Lower leg skin (tissue), 4 donors: Measurements from ENCODE around the gene LZIC. TPM values are rescaled to one million over a fixed set of nuclear protein-coding genes. Genes with fewer than 3 reads are reported as not detected.

Experiments
- DNase-seq, 2 donors: peaks; one replicate each; pipeline ENCODE4 v3.0.0-alpha.2; 2019; ENCODE audit warnings: low spot score in 2 of 2
- H3K4me3 ChIP-seq: fragments of 200-600 bp; sonication (generic); 2 replicates; pipeline ENCODE4 v1.5.1; 2017; ENCODE audit warnings: mild to moderate bottlenecking, low read depth; ENCODE audit not compliant: poor library complexity, severe bottlenecking
- CTCF ChIP-seq, 3 donors: fragments of 450-650 bp; IDR thresholded peaks; one replicate each; pipeline ENCODE4 v1.5.1; 2016; ENCODE audit warnings: antibody characterized with exemption in 3 of 3, mild to moderate bottlenecking in 3 of 3, moderate library complexity in 2 of 3
- POLR2A ChIP-seq, 2 donors: fragments of 450-650 bp; IDR thresholded peaks; one replicate each; pipeline ENCODE4 v1.6.1; 2016 to 2017; ENCODE audit warnings: antibody characterized with exemption in 2 of 2, mild to moderate bottlenecking in 1 of 2, moderate library complexity in 1 of 2
- WGBS, 2 donors: methylation state at CpG; one replicate each; pipeline ENCODE4 v1.1.5; 2018; 5-methylcytosine and 5-hydroxymethylcytosine counted together
- intact Hi-C: fragments of 100-400 bp; cut with DNase I; formaldehyde crosslinking; loops from one replicate; pipeline ENCODE4 v1.15.0; 2023; ENCODE audit warnings: low total_unique reads
- total RNA-seq, 4 donors: library from RNA; depleted of rRNA; stranded (reverse); fragments of >200 nt; gene quantifications; one replicate each; pipeline ENCODE4 v1.1.0, GENCODE V29; 2016

LZIC gene
- total RNA-seq, 4 donors from 2014 or later, result 18.3 to 31.0 (median 27.4) TPM

GRCh38 chr1:9910076-9910422 is 33.1 kb downstream of the LZIC start, which contains the start of gene CTNNBIP1:
Gene CTNNBIP1 (minus strand): TSS chr1:9910269. CDS start chr1:9872064, 38,205 bp downstream.
- intact Hi-C loops, result no loop called here
- WGBS, 2 donors, result 0% methylated on average over 1 of the region's 55 CpGs; no CpG with 5 or more reads in 1 of the 2 donors
- peak within 1 kb of the TSS; percentile 81 for H3K4me3 ChIP-seq
- no peak for DNase-seq
- TF ChIP-seq POLR2A (IDR thresholded peaks at IDR 0.05) (no peak), CTCF (IDR thresholded peaks at IDR 0.05) (no peak)

- no peak for TF ChIP-seq POLR2A (IDR thresholded peaks at IDR 0.05)
- TF ChIP-seq CTCF (IDR thresholded peaks at IDR 0.05), result no peak
- DNase-seq, result peak in 1 of 2 donors; percentile 90
- H3K4me3 ChIP-seq, result peak overlapping the region; percentile 81
- WGBS, 2 donors, result 1 to 2% methylated on average over 30 to 38 of the region's 47 CpGs
- intact Hi-C loops, result no loop called here
Measured at GRCh38 chr1:9909234-9910046, 33.8 kb downstream of the LZIC start.

- intact Hi-C loops, result no loop called here
- H3K4me3 ChIP-seq, result peak overlapping the region; percentile 81
- TF ChIP-seq POLR2A (IDR thresholded peaks at IDR 0.05) (no peak), CTCF (IDR thresholded peaks at IDR 0.05) (no peak)
- whole genome bisulfite sequencing, 2 donors, result 41 to 46% methylated on average over 4 of the region's 4 CpGs
- DNase-seq, result no peak
Measured at GRCh38 chr1:9908871-9909233, 34.3 kb downstream of the LZIC start.

- WGBS, 2 donors, result 36 to 45% methylated on average over 5 of the region's 5 CpGs
- no peak overlapping the region for H3K4me3 ChIP-seq
- intact Hi-C loops, result no loop called here
- DNase-seq, result no peak
- TF ChIP-seq CTCF (IDR thresholded peaks at IDR 0.05) (no peak), POLR2A (IDR thresholded peaks at IDR 0.05) (no peak)
Measured at GRCh38 chr1:9907441-9907840, 35.8 kb downstream of the LZIC start.

GRCh38 chr1:9906466-9906865 is 36.7 kb downstream of the LZIC start:
- TF ChIP-seq CTCF (IDR thresholded peaks at IDR 0.05), result no peak
- TF ChIP-seq POLR2A (IDR thresholded peaks at IDR 0.05), result no peak
- 84 to 100% methylated on average over 2 of the region's 2 CpGs for WGBS, 2 donors
- intact Hi-C loops, result no loop called here

More at GRCh38 chr1:9906466-9906865, 36.7 kb downstream of the LZIC start:
- DNase-seq, result no peak
- H3K4me3 ChIP-seq, result no peak overlapping the region
